ENCODE measurements around the gene A3GALT2. TPM values are rescaled to one million over a fixed set of nuclear protein-coding genes. Genes with fewer than 3 reads are reported as not detected.
"Not testable (repeated sequence)": the region's sequence is repeated elsewhere in the genome, so short reads cannot be mapped to it uniquely, and the experiment has no call there.

Gene A3GALT2
- polyA plus RNA-seq, 1 donor, result 0.10 TPM

DNA sequence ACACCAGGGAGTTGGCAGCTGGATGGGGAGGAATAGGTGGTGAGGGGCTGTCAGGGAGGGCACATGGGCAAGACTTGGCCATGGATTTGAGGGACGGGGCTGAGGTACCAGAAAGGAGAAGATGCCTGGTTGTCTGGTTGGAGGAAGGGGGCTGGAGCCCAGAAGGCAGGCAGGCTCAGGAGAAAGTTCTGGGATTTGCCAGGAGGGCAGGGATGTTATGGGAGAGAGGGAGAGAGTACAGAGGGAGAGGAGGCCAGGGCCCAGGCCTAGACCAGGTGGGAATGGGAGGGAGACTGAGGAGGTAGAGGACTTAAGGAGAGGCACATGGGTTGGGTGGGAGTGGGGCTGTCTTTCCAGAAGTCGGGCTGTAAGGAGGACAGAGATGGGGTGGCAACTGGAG is 4.3 kb downstream of the A3GALT2 start:
- no peak for DNase-seq
- Histone ChIP-seq H3K36me3 (ENCODE audit: control insufficient read depth, insufficient read depth, low read length) (peaks cover 4% of the 10 kb centered on the region), H3K9me3 (ENCODE audit: control insufficient read depth, low read depth, low read length) (no peaks in the 10 kb centered on the region), H3K27ac (ENCODE audit: low read length) (no peak overlapping the region), H3K4me1 (ENCODE audit: control insufficient read depth, insufficient read depth, low read length) (peaks cover 9% of the 10 kb centered on the region), H3K27me3 (ENCODE audit: control insufficient read depth, insufficient read depth, low read length) (no peaks in the 10 kb centered on the region), H3K4me3 (ENCODE audit: low read length) (no peak overlapping the region)
- WGBS (ENCODE audit: insufficient coverage, low lambda C conversion rate), result no CpG with 5 or more reads among the region's 2 CpGs

DNA sequence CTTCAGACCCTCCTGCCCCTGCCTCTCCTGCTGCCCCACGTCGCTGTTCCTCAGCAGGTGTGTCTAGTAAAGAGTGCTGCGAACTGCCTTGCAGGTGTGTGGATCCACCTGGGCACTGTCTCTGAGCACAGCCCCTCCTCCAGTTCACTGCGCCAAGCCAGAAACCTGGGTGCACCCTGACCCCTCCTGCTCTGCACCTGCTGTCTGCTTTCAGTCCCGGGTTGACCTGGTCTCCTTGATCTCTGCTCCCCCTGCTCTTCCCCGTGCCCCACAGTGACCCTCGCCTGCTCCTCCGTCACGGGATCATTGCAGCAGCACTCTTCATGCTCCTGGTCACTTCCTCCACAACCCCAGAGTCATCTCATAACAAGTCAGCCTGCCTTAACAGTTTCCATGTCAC is 6.5 kb downstream of the A3GALT2 start:
- DNase-seq, result peak; percentile 44 to 54
- Histone ChIP-seq H3K36me3 (ENCODE audit: control insufficient read depth, insufficient read depth, low read length) (no peaks in the 10 kb centered on the region), H3K4me3 (ENCODE audit: low read length) (no peak overlapping the region), H3K27me3 (ENCODE audit: control insufficient read depth, insufficient read depth, low read length) (no peaks in the 10 kb centered on the region), H3K4me1 (ENCODE audit: control insufficient read depth, insufficient read depth, low read length) (peaks cover 9% of the 10 kb centered on the region), H3K27ac (ENCODE audit: low read length) (no peak overlapping the region), H3K9me3 (ENCODE audit: control insufficient read depth, low read depth, low read length) (peaks cover 9% of the 10 kb centered on the region)
- WGBS (ENCODE audit: insufficient coverage, low lambda C conversion rate), result no CpG with 5 or more reads among the region's 9 CpGs

DNA sequence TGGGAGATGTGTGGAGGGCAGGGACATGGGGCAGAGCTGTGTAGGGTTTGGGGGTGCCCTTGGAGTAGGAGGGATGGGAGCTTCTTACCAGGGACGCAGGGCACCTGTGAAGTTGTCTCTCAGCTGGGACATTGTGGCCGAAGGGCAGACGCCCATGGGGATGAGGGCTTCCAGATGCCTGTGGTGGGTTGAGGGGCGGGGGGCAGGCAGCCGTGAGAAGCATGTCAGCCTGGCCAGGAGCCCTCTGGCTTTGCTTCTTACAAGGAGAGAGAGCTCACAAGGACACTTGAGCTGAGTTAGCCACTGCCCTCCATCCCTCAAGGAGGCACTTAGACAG is 8.5 kb downstream of the A3GALT2 start:
- H3K27me3 ChIP-seq (ENCODE audit: control insufficient read depth, insufficient read depth, low read length), result no peaks in the 10 kb centered on the region
- H3K27ac ChIP-seq (ENCODE audit: low read length), result no peak overlapping the region
- whole genome bisulfite sequencing (ENCODE audit: insufficient coverage, low lambda C conversion rate), result no CpG with 5 or more reads among the region's 5 CpGs
- peaks cover 10% of the 10 kb centered on the region for H3K9me3 ChIP-seq (ENCODE audit: control insufficient read depth, low read depth, low read length)
- no peak for DNase-seq
- H3K4me3 ChIP-seq (ENCODE audit: low read length), result no peak overlapping the region
- peaks cover 9% of the 10 kb centered on the region for H3K4me1 ChIP-seq (ENCODE audit: control insufficient read depth, insufficient read depth, low read length)
- no peaks in the 10 kb centered on the region for H3K36me3 ChIP-seq (ENCODE audit: control insufficient read depth, insufficient read depth, low read length)

DNA sequence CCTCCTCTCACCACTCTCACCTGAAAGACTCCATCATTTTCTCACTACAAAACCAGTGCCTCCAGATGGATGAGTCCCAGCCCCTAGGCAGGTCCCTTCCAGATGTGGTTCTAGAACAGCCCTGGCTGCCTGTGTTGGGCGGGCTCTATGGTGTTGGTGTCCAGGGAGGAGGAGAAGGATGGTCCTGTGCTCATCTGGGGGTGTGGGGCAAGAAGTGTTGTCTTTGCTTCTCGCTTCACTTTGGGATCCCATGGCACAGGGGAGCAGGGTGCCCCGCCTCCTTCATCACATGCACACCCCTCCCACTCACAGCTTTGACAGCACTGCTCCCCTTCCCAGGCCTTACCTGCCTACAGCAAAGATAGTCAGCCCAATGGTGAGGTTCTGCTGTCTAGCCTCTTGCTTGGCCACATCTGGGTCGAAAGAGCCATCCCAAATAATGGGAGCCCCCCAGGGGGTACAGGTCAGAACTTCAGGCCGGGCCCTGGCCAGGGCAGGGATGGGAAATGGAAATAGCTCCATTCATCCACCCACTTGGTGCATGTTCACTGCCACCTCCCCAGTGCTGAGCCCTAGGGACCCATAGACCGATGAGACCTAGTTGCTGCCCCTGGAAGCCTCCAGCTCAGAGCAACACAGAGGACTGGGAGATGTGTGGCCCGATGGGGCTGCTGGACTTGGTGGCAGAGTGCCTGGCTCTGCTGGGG is 9.0 kb downstream of the A3GALT2 start:
- no peak for DNase-seq
- no CpG with 5 or more reads among the region's 7 CpGs for WGBS (ENCODE audit: insufficient coverage, low lambda C conversion rate)
- no peaks in the 10 kb centered on the region for H3K36me3 ChIP-seq (ENCODE audit: control insufficient read depth, insufficient read depth, low read length)
- peaks cover 10% of the 10 kb centered on the region for H3K9me3 ChIP-seq (ENCODE audit: control insufficient read depth, low read depth, low read length)
- H3K27ac ChIP-seq (ENCODE audit: low read length), result no peak overlapping the region
- H3K27me3 ChIP-seq (ENCODE audit: control insufficient read depth, insufficient read depth, low read length), result peaks cover 2% of the 10 kb centered on the region
- H3K4me3 ChIP-seq (ENCODE audit: low read length), result no peak overlapping the region
- peaks cover 9% of the 10 kb centered on the region for H3K4me1 ChIP-seq (ENCODE audit: control insufficient read depth, insufficient read depth, low read length)

DNA sequence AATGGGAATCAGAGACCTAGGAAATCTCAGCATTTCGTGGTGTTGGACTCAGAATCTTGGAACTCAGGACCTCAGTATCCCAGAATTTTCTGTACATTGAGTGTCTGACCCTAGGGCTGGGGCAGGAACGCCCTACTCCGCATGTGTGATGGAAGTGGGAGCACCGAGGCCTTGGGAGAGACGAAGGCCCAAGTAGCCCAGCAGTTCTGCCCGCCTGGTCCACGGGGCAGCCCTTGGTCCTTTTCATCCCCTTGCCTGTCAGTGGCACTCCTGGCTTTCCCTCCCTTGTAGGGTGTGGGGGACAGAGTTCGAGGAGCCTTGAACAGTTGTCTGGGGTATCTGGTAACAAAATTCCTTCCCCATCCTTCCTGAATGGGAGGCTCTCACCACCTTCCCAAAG is 10.2 kb downstream of the A3GALT2 start:
- peaks cover 9% of the 10 kb centered on the region for H3K4me1 ChIP-seq (ENCODE audit: control insufficient read depth, insufficient read depth, low read length)
- H3K4me3 ChIP-seq (ENCODE audit: low read length), result no peak overlapping the region
- no peaks in the 10 kb centered on the region for H3K36me3 ChIP-seq (ENCODE audit: control insufficient read depth, insufficient read depth, low read length)
- no CpG with 5 or more reads among the region's 8 CpGs for WGBS (ENCODE audit: insufficient coverage, low lambda C conversion rate)
- peaks cover 10% of the 10 kb centered on the region for H3K9me3 ChIP-seq (ENCODE audit: control insufficient read depth, low read depth, low read length)
- no peak for DNase-seq
- peaks cover 12% of the 10 kb centered on the region for H3K27me3 ChIP-seq (ENCODE audit: control insufficient read depth, insufficient read depth, low read length)
- H3K27ac ChIP-seq (ENCODE audit: low read length), result no peak overlapping the region

DNA sequence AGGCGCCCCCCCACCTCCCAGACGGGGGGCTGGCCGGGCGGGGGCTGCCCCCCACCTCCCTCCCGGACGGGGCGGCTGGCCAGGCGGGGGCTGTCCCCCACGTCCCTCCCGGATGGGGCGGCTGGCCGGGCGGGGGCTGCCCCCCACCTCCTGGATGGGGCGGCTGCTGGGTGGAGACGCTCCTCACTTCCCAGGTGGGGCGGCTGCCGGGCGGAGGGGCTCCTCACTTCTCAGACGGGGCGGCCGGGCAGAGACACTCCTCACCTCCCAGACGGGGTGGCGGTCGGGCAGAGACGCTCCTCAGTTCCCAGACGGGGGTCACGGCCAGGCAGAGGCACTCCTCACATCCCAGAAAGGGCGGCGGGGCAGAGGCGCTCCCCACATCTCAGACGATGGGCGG is 11.5 kb downstream of the A3GALT2 start:
- H3K36me3 ChIP-seq (ENCODE audit: control insufficient read depth, insufficient read depth, low read length); H3K9me3 ChIP-seq (ENCODE audit: control insufficient read depth, low read depth, low read length); H3K4me3 ChIP-seq (ENCODE audit: low read length); H3K27ac ChIP-seq (ENCODE audit: low read length); H3K4me1 ChIP-seq (ENCODE audit: control insufficient read depth, insufficient read depth, low read length); DNase-seq: not testable (repeated sequence)
- H3K27me3 ChIP-seq (ENCODE audit: control insufficient read depth, insufficient read depth, low read length), result peaks cover 12% of the 10 kb centered on the region
- no CpG with 5 or more reads among the region's 32 CpGs for WGBS (ENCODE audit: insufficient coverage, low lambda C conversion rate)

DNA sequence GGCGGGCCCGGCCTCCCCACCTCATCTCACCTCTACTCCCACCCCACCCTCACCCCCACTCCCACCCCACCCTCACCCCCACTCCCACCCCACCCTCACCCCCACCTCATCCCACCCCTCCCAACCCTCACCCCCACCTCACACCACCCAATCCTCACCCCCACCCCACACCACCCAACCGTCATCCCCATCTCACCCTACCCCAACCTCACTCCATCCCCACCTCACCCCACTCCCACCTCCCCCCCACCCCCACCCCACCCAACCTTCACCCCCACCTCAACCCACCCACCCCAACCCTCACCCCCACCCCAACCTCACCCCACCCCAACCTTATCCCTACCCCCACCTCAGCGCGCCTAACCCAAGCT is 13.4 kb downstream of the A3GALT2 start:
- H3K27me3 ChIP-seq (ENCODE audit: control insufficient read depth, insufficient read depth, low read length), result peaks cover 12% of the 10 kb centered on the region
- H3K4me3 ChIP-seq (ENCODE audit: low read length), result no peak overlapping the region
- H3K27ac ChIP-seq (ENCODE audit: low read length), result no peak overlapping the region
- no peak for DNase-seq
- H3K36me3 ChIP-seq (ENCODE audit: control insufficient read depth, insufficient read depth, low read length), result no peaks in the 10 kb centered on the region
- WGBS (ENCODE audit: insufficient coverage, low lambda C conversion rate), result no CpG with 5 or more reads among the region's 5 CpGs
- H3K9me3 ChIP-seq (ENCODE audit: control insufficient read depth, low read depth, low read length), result peaks cover 10% of the 10 kb centered on the region
- H3K4me1 ChIP-seq (ENCODE audit: control insufficient read depth, insufficient read depth, low read length), result no peaks in the 10 kb centered on the region

DNA sequence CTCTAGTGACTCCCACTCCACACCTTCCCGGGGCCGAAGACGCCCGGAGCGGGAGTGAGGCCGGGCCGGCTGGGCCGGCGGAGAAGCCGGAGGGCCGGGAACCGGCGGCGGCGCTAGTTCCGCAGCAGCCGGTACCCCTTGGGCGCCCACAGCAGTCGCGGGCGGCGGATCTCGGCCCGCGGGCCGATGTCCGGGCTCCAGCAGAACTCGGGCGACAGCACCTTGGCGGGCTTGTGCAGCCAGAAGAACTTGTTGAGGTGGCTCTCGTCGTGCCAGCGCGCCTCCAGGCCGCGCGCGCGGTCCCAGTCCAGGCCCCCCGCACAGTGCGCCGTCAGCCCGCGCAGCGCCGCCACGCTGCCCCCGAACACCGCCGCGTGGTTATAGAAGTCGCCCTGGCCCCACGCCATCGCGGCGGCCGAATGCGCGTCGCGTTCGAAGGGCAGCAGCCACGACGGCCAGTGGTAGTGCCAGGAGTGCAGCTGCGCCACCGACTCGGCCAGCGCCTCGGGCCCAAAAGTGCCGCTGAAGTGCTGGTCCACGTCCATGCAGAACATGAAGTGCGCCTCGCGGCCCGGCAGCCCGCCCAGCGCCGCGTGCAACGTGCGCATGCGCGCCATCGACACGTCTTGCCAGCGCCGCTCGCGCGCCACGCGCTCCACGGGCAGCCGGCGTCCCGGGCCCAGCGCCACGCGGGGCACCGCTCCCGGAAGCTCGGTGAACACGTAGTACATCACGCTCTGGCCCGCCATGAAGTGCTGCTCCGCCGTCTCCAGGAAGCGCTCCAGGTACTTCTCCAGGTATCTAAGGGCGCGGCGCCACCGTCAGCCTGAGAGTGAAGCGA is 14.0 kb downstream of the A3GALT2 start:
- H3K9me3 ChIP-seq (ENCODE audit: control insufficient read depth, low read depth, low read length), result peaks cover 10% of the 10 kb centered on the region
- no peaks in the 10 kb centered on the region for H3K4me1 ChIP-seq (ENCODE audit: control insufficient read depth, insufficient read depth, low read length)
- peak; percentile 39 to 62 for DNase-seq
- no peak overlapping the region for H3K4me3 ChIP-seq (ENCODE audit: low read length)
- no CpG with 5 or more reads among the region's 113 CpGs for WGBS (ENCODE audit: insufficient coverage, low lambda C conversion rate)
- H3K27me3 ChIP-seq (ENCODE audit: control insufficient read depth, insufficient read depth, low read length), result peaks cover 12% of the 10 kb centered on the region
- no peak overlapping the region for H3K27ac ChIP-seq (ENCODE audit: low read length)
- no peaks in the 10 kb centered on the region for H3K36me3 ChIP-seq (ENCODE audit: control insufficient read depth, insufficient read depth, low read length)

DNA sequence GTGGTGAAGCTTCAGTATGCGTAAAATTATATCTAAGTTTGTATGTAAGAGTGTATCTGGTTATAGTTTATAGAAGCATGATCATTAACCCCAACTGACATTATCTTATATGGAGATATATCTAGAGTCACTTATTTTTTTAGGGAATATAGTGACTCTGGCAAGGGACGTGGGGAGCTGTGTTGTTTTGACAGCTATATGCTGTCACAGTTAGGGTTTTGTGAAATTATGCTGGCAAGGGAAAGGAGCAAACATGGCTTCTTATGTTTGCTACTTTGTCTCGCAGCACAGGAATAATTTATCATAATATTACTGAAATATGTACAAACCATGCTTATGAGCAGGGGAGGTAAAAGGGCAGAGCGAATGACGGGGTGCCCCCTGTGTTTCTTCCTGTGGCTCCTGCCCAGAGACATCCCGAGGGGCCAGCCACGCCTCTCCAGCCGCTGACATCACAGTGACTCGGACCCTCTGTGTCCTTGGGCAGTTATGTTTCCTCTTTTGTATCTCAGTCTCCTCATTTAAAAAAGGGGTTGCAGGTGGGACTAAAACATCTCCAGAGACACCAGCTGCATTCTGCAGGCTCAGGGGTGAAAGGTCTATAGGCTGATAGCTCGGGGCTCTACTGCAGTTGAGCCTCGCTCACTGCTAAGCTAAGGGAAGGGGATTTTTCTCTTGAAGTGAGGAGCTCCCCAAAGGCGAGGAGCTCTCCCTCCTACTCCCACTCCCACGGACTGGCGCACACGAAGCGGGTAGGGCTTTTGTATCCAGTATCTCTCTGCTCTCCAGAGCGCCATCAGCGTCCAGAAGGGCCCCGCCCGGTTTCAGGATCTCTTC is 14.9 kb downstream of the A3GALT2 start:
- Histone ChIP-seq H3K4me1 (ENCODE audit: control insufficient read depth, insufficient read depth, low read length) (no peaks in the 10 kb centered on the region), H3K36me3 (ENCODE audit: control insufficient read depth, insufficient read depth, low read length) (peaks cover 3% of the 10 kb centered on the region), H3K27ac (ENCODE audit: low read length) (no peak overlapping the region), H3K4me3 (ENCODE audit: low read length) (no peak overlapping the region), H3K9me3 (ENCODE audit: control insufficient read depth, low read depth, low read length) (peaks cover 10% of the 10 kb centered on the region), H3K27me3 (ENCODE audit: control insufficient read depth, insufficient read depth, low read length) (peaks cover 12% of the 10 kb centered on the region)
- no peak for DNase-seq
- 90% methylated on average over 2 of the region's 20 CpGs for WGBS (ENCODE audit: insufficient coverage, low lambda C conversion rate)

DNA sequence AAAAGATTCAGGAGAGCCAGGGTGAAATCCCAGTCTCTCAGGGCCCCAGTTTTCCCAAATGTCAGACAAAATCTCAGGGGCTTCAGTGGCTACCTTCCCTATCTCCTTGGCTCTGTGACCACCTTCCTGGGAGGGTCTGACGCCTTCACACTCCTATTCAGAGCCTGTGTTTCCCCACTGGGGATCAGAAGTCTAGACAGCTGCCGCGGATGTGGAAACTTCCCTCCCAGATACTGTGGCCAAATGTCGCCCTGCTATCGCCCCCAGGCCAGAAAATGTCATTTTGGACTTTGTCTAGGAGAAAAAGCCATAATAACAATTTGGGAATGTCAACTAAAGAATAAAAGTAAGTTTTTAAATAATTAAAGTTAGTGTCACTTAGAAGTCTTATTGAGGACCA is 15.9 kb downstream of the A3GALT2 start:
- Histone ChIP-seq H3K27ac (ENCODE audit: low read length) (no peak overlapping the region), H3K27me3 (ENCODE audit: control insufficient read depth, insufficient read depth, low read length) (peaks cover 12% of the 10 kb centered on the region), H3K36me3 (ENCODE audit: control insufficient read depth, insufficient read depth, low read length) (peaks cover 8% of the 10 kb centered on the region), H3K4me3 (ENCODE audit: low read length) (no peak overlapping the region), H3K9me3 (ENCODE audit: control insufficient read depth, low read depth, low read length) (peaks cover 7% of the 10 kb centered on the region), H3K4me1 (ENCODE audit: control insufficient read depth, insufficient read depth, low read length) (peaks cover 4% of the 10 kb centered on the region)
- no peak for DNase-seq
- 80% methylated on average over 1 of the region's 5 CpGs for WGBS (ENCODE audit: insufficient coverage, low lambda C conversion rate)
